Natural killer cell (primary cell): ENCODE data around the gene IP6K1. TPM values are rescaled to one million over a fixed set of nuclear protein-coding genes. Genes with fewer than 3 reads are reported as not detected.

Experiments used
- ATAC-seq, 3 donors: fragments of 150-1000 bp in 2 of 3; fragments of 200-7000 bp in 1 of 3; cut with Tn5 transposase; 1 replicate in 1 of 3; 2 replicates in 2 of 3; pipeline ENCODE4 v1.10.0; 2021; ENCODE audit warnings: mild to moderate bottlenecking in 2 of 3, moderate library complexity in 2 of 3
- DNase-seq, 2 donors: peaks; one replicate each; pipeline versions ENCODE4 v3.0.0 to v3.0.0-alpha.2; 2013 to 2021; ENCODE audit warnings: mixed read lengths in 1 of 2
- H3K27ac ChIP-seq: one replicate; pipeline ENCODE4 v1.5.1; 2013; ENCODE audit warnings: mild to moderate bottlenecking, low read length
- H3K27me3 ChIP-seq: one replicate; pipeline ENCODE4 v1.6.1; 2013; ENCODE audit warnings: low read length; ENCODE audit not compliant: control insufficient read depth, insufficient read depth
- H3K36me3 ChIP-seq: one replicate; pipeline ENCODE4 v1.6.1; 2013; ENCODE audit warnings: low read length; ENCODE audit not compliant: control insufficient read depth, insufficient read depth
- H3K4me1 ChIP-seq: one replicate; pipeline ENCODE4 v1.6.1; 2013; ENCODE audit warnings: low read length; ENCODE audit not compliant: control insufficient read depth, insufficient read depth
- H3K4me3 ChIP-seq: one replicate; pipeline ENCODE4 v1.5.1; 2013; ENCODE audit warnings: low read length
- H3K9me3 ChIP-seq: one replicate; pipeline ENCODE4 v1.6.1; 2013; ENCODE audit warnings: low read length; ENCODE audit not compliant: control insufficient read depth, insufficient read depth
- H3K27ac Mint-ChIP-seq, 2 donors: one replicate each; pipeline ENCODE4 v1.8.0; 2022; ENCODE audit warnings: mild to moderate bottlenecking in 2 of 2, mixed read lengths in 2 of 2, moderate library complexity in 1 of 2
- H3K27me3 Mint-ChIP-seq, 2 donors: one replicate each; pipeline ENCODE4 v1.8.0; 2022; ENCODE audit warnings: low read depth in 2 of 2, mixed read lengths in 2 of 2
- H3K36me3 Mint-ChIP-seq: one replicate; pipeline ENCODE4 v1.8.0; 2022; ENCODE audit warnings: mixed read lengths
- H3K4me1 Mint-ChIP-seq, 2 donors: one replicate each; pipeline ENCODE4 v1.8.0; 2022; ENCODE audit warnings: mixed read lengths in 2 of 2
- H3K4me3 Mint-ChIP-seq: one replicate; pipeline ENCODE4 v1.8.0; 2022; ENCODE audit warnings: mild to moderate bottlenecking, moderate library complexity, mixed read lengths
- H3K9me3 Mint-ChIP-seq, 2 donors: one replicate each; pipeline ENCODE4 v1.8.0; 2022; ENCODE audit warnings: mixed read lengths in 2 of 2
- CTCF ChIP-seq: fragments of 200-600 bp; IDR thresholded peaks from one replicate; pipeline ENCODE4 v1.8.0; 2022; ENCODE audit warnings: antibody characterized with exemption
- WGBS: methylation state at CpG from one replicate; pipeline ENCODE4 v1.1.7; 2013; ENCODE audit warnings: missing lambda C conversion rate; ENCODE audit not compliant: insufficient coverage; 5-methylcytosine and 5-hydroxymethylcytosine counted together
- intact Hi-C: fragments of 100-400 bp; cut with micrococcal nuclease; formaldehyde crosslinking; loops from one replicate; pipeline ENCODE4 v1.14.2; 2022
- total RNA-seq, 4 donors: library from RNA; stranded (reverse); fragments of 120-200 nt in 1 of 4; gene quantifications; one replicate each; pipeline versions ENCODE4 v1.2.3 to v1.2.4, GENCODE V29; 2013 to 2022

IP6K1 gene
- total RNA-seq, 3 donors from 2014 or later (not counting 1 experiment from before 2014, with no cell fraction given), result 53.7 to 68.7 (median 57.9) TPM

- Histone ChIP-seq H3K27me3 (no peaks in the 10 kb centered on the region), H3K36me3 (peaks cover 77% of the 10 kb centered on the region), H3K4me3 (no peak overlapping the region), H3K9me3 (no peaks in the 10 kb centered on the region), H3K4me1 (peaks cover 3% of the 10 kb centered on the region), H3K27ac (no peak overlapping the region)
- Mint-ChIP-seq H3K9me3 (no peaks in the 10 kb centered on the region), H3K4me1 (peaks cover 10 to 11% of the 10 kb centered on the region in 2 donors), H3K36me3 (peaks cover 8% of the 10 kb centered on the region), H3K27me3 (no peaks in the 10 kb centered on the region), H3K4me3 (no peak overlapping the region), H3K27ac (no peak overlapping the region)
- 97% methylated on average over 7 of the region's 7 CpGs for WGBS
- no peak for TF ChIP-seq CTCF
- intact Hi-C loops, result no loop called here
- no peak for DNase-seq
- ATAC-seq, result no peak
Measured at GRCh38 chr3:49680493-49681231, 105.7 kb downstream of the IP6K1 start.

- no peak overlapping the region for H3K27ac Mint-ChIP-seq
- TF ChIP-seq CTCF, result no peak
- Histone ChIP-seq H3K27me3 (no peaks in the 10 kb centered on the region), H3K36me3 (peaks cover 53% of the 10 kb centered on the region), H3K9me3 (no peaks in the 10 kb centered on the region), H3K4me1 (peaks cover 23% of the 10 kb centered on the region), H3K27ac (no peak overlapping the region), H3K4me3 (no peak overlapping the region)
- H3K9me3 Mint-ChIP-seq, result no peaks in the 10 kb centered on the region
- peaks cover 20 to 42% of the 10 kb centered on the region in 2 donors for H3K4me1 Mint-ChIP-seq
- intact Hi-C loops, result no loop called here
- ATAC-seq, result no peak
- H3K36me3 Mint-ChIP-seq, result peaks cover 8% of the 10 kb centered on the region
- H3K27me3 Mint-ChIP-seq, result no peaks in the 10 kb centered on the region
- DNase-seq, result no peak
- 96% methylated on average over 11 of the region's 11 CpGs for WGBS
- no peak overlapping the region for H3K4me3 Mint-ChIP-seq
Measured at GRCh38 chr3:49675912-49676311, 110.4 kb downstream of the IP6K1 start.

GRCh38 chr3:49674497-49674983 is 111.8 kb downstream of the IP6K1 start:
- Histone ChIP-seq H3K4me3 (peak overlapping the region; percentile 80), H3K9me3 (no peaks in the 10 kb centered on the region), H3K27me3 (no peaks in the 10 kb centered on the region), H3K36me3 (peaks cover 39% of the 10 kb centered on the region), H3K27ac (no peak overlapping the region), H3K4me1 (peaks cover 23% of the 10 kb centered on the region)
- Mint-ChIP-seq H3K27ac (peak overlapping the region; percentile 94 to 100), H3K4me1 (peaks cover 14 to 33% of the 10 kb centered on the region in 2 donors), H3K4me3 (peak overlapping the region; percentile 95), H3K9me3 (no peaks in the 10 kb centered on the region), H3K36me3 (no peaks in the 10 kb centered on the region), H3K27me3 (no peaks in the 10 kb centered on the region)
- no peak for DNase-seq
- peak; percentile 5 to 15 (median 8) for ATAC-seq
- WGBS, result 6% methylated on average over 32 of the region's 34 CpGs
- intact Hi-C loops, result loop anchor here (5.0 kb wide), 1 partner anchor 582 kb away; the partner anchor contains the start of gene QRICH1
- TF ChIP-seq CTCF, result no peak

Other genes starting within 250 kb of the IP6K1 start
- under 1 TPM; 0.33 to 0.41 (median 0.35) TPM for gene BSN, start 232.1 kb downstream of the IP6K1 start, total RNA-seq
- 10 to 100 TPM; 62.8 to 95.7 (median 77.5) TPM for gene APEH, start 112.2 kb downstream of the IP6K1 start, total RNA-seq
- 10 to 100 TPM in 2 of 3 donors, 1 to 10 TPM in 1; 9.5 to 19.1 (median 15.2) TPM for gene MST1, start 97.1 kb downstream of the IP6K1 start, total RNA-seq
- 10 to 100 TPM; 48.5 to 58.7 (median 55.6) TPM for gene RNF123, start 97.0 kb downstream of the IP6K1 start, total RNA-seq
- gene AMIGO3, start 66.9 kb downstream of the IP6K1 start, total RNA-seq, result 1 to 10 TPM in 2 of 3 donors, not detected in 1; 1.3 to 1.9 TPM
- 10 to 100 TPM; 24.1 to 28.9 (median 27.5) TPM for gene GMPPB, start 62.6 kb downstream of the IP6K1 start, total RNA-seq
- gene CDHR4, start 13.3 kb upstream of the IP6K1 start, total RNA-seq, result under 1 TPM in 1 of 3 donors, not detected in 2; 0.30 TPM
- gene INKA1, start 16.7 kb upstream of the IP6K1 start, total RNA-seq, result under 1 TPM in 2 of 3 donors, not detected in 1; 0.52 to 0.83 TPM
- gene UBA7, start 27.4 kb upstream of the IP6K1 start, total RNA-seq, result 100 to 1,000 TPM; 283 to 358 (median 336) TPM
- 1 to 10 TPM; 3.3 to 6.2 (median 4.0) TPM for gene TRAIP, start 70.0 kb upstream of the IP6K1 start, total RNA-seq
- gene CAMKV, start 83.4 kb upstream of the IP6K1 start, total RNA-seq, result not detected
- gene MST1R, start 117.3 kb upstream of the IP6K1 start, total RNA-seq, result 1 to 10 TPM; 1.6 to 3.4 (median 2.2) TPM
- gene MON1A, start 143.3 kb upstream of the IP6K1 start, total RNA-seq, result 1 to 10 TPM; 3.7 to 8.1 (median 7.9) TPM
- 100 to 1,000 TPM; 155 to 193 (median 157) TPM for gene RBM6, start 153.6 kb upstream of the IP6K1 start, total RNA-seq